AG09309 (cell line): ENCODE results near the gene CNIH2.

Source experiments
- DNase-seq: peaks from one replicate; pipeline ENCODE4 v3.0.0-alpha.2; 2010; ENCODE audit warnings: low read depth
- H3K4me3 ChIP-seq: 2 replicates; pipeline ENCODE4 v1.5.1; 2011; ENCODE audit warnings: mild to moderate bottlenecking, low read depth, low read length, moderate library complexity; ENCODE audit not compliant: control insufficient read depth
- TF ChIP-seq, protein P1 (sequence below): IDR thresholded peaks from 2 replicates; pipeline ENCODE4 v1.5.1; 2011; ENCODE audit warnings: mild to moderate bottlenecking, low read depth, low read length, inconsistent platforms; ENCODE audit not compliant: insufficient read depth, control insufficient read depth; ENCODE audit errors: missing control alignments

The CNIH2 gene

DNA sequence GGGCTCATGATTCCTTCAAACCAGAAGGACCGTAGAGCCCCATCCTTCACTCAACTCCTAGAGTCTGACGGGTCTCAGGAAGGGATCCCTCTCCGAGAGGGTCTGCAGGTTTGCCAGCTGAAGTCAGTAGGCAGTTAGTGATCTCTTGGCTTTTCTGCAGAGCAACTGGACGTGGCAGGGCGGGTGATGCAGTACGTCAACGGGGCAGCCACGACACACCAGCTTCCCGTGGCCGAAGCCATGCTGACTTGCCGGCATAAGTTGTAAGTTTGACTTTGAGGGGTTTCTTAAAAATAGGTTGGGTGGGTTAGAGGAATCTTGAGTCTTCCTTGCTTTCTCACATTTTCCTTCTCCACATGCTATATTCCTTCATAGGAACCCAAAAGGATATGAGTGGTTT lies 42.8 kb upstream of the CNIH2 start:
- TF ChIP-seq, protein P1, sequence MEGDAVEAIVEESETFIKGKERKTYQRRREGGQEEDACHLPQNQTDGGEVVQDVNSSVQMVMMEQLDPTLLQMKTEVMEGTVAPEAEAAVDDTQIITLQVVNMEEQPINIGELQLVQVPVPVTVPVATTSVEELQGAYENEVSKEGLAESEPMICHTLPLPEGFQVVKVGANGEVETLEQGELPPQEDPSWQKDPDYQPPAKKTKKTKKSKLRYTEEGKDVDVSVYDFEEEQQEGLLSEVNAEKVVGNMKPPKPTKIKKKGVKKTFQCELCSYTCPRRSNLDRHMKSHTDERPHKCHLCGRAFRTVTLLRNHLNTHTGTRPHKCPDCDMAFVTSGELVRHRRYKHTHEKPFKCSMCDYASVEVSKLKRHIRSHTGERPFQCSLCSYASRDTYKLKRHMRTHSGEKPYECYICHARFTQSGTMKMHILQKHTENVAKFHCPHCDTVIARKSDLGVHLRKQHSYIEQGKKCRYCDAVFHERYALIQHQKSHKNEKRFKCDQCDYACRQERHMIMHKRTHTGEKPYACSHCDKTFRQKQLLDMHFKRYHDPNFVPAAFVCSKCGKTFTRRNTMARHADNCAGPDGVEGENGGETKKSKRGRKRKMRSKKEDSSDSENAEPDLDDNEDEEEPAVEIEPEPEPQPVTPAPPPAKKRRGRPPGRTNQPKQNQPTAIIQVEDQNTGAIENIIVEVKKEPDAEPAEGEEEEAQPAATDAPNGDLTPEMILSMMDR, result no peak
- DNase-seq, result no peak
- H3K4me3 ChIP-seq, result no peak overlapping the region

DNA sequence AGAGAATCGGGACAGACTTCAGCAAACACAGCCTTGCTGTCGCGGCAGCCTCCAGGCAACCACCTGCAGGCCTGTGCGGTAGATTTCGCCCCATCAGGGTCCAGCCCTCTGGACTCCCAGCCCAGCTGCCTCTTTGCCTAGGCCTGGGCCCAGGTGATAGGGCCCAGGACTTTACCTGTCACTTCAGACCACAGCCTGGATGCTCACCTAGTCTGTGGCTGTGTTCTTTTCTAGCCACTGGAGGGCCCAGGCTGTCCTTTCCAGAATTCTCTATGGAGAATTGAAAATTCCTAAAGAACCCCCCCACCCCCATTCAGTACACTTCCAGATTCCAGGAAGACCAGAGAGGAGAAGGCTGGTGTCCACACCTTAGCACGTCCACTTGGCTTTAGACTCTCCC lies 40.1 kb upstream of the CNIH2 start:
- DNase-seq, result no peak
- no peak overlapping the region for H3K4me3 ChIP-seq
- TF ChIP-seq, protein P1, result no peak

DNA sequence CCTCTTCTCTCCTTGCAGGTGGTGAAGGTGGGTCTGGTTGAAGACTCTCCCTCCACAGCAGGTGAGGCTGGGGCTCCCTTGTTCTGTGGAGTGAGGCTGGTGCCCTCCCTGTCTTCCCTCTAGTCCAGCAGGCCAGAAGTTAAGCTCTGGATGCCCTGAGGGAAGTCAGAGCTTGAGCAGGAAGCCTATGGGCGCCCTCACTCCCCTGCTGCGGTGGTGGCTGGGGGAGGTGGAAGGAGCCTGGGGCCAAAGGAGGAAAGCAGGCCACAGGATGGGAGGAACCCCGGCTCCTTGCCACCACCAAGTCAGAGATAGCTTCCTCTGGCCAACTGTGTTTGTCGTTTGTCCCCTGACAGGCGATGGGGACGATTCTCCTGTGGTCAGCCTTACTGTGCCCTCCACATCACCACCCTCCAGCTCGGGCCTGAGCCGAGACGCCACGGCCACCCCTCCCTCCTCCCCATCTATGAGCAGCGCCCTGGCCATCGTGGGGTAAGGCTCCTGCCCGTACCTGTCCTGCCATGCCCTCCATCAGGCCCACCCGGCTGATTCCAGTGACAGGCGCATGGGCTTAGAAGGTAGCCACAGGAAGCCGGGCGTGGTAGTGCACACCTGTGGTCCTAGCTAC lies 39.1 kb upstream of the CNIH2 start:
- H3K4me3 ChIP-seq, result no peak overlapping the region
- TF ChIP-seq, protein P1, result no peak
- no peak for DNase-seq

DNA sequence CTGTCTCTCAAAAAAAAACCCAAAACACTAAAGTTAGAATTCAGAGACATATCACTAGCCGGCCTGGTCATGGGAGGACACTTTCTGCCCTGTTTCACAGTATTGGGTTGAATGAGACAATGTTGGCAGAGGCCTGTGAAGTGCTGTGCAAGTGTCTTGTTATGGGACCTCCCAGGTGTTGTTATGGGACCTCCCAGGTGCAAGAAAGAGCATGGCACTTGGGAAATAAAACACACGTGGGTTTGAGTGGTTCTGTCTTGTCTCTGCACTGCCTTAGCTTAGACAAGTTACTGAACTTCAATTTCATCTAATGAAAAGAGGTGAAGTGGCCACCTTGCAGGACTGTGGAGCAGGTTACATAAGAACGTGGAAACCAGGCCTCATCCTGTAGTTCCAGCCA lies 38.5 kb upstream of the CNIH2 start:
- no peak overlapping the region for H3K4me3 ChIP-seq
- no peak for DNase-seq
- TF ChIP-seq, protein P1, result no peak

DNA sequence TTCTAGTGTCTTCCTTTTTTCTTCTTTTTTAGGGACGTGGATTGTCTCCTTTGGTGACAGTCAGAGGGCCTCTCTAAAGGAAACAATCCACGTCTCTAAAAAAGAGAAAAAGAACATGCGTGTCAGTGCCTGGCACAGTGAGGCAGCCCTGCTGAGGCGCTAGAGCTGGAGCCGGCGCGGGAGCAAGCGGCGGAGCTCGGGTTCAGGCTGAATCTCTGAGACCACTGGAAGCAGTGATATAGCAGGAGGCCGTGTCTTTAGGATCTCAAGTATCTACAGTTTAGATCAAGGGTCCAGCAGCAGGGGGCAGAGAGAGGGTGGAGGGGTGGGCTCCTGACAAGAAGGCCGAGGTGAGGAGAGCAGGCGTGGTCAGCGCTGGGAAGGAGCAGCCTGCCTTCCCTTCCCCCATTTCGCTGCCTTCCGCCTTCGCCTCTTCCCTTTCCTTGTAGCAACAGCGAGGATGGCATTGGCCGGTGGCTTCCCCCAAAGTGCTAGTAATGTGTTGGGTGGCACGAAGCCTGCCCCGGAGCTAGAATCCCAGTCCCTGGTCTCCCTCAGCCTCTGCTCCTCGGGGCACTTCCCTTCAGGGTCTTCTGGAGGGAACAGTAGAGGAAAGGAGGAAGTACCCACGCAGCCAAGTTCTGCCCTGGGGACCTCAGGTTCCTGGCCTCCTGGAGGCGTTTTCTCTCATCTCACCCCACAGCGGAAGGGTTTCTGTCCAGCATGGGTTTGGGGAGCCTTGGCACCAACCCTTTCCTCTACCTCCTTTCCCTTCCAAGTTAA lies 37.8 kb upstream of the CNIH2 start:
- TF ChIP-seq, protein P1, result no peak
- DNase-seq, result no peak
- no peak overlapping the region for H3K4me3 ChIP-seq

DNA sequence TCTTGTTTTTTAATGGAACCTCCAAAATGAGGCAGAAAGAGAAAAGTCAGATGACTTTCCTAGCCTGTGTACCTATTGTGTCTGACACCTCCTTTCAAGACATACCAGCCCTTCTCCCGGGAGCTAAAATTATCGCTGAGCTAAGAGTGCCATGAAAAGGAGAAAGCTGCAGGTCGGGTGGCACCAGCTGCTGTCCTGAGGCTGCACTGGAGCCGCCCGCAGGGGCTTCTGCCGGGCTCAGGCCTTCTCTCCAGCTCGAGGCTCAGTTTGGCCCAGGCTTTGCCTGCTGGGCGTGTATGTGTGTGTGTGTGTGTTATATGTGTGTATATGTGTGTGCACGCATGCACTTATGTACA lies 37.2 kb upstream of the CNIH2 start:
- TF ChIP-seq, protein P1, result no peak
- no peak overlapping the region for H3K4me3 ChIP-seq
- no peak for DNase-seq
